Activated CD4-positive, alpha-beta T cell treated with anti-CD3 and anti-CD28 coated beads, Interleukin-2, amount 10 ng/mL, durations not matched to agents 24 days and 14 days (primary cell): ENCODE results near the gene HTT. TPM values are rescaled to one million over a fixed set of nuclear protein-coding genes. Genes with fewer than 3 reads are reported as not detected.
A peak's percentile ranks its signal among the peaks of the same experiment; 100 is the strongest.

Experiments
- DNase-seq: peaks from one replicate; pipeline ENCODE4 v3.0.0; 2022
- H3K27ac Mint-ChIP-seq: one replicate; pipeline ENCODE4 v1.8.0; 2022; ENCODE audit warnings: mild to moderate bottlenecking, mixed read lengths
- H3K27me3 Mint-ChIP-seq: one replicate; pipeline ENCODE4 v1.8.0; 2022; ENCODE audit warnings: mixed read lengths
- H3K36me3 Mint-ChIP-seq: one replicate; pipeline ENCODE4 v1.8.0; 2022; ENCODE audit warnings: low read depth, mild to moderate bottlenecking, mixed read lengths
- H3K4me1 Mint-ChIP-seq: one replicate; pipeline ENCODE4 v1.8.0; 2021; ENCODE audit warnings: mixed read lengths
- H3K4me3 Mint-ChIP-seq: one replicate; pipeline ENCODE4 v1.8.0; 2022; ENCODE audit warnings: mild to moderate bottlenecking, moderate library complexity, mixed read lengths
- H3K9me3 Mint-ChIP-seq: one replicate; pipeline ENCODE4 v1.8.0; 2021; ENCODE audit warnings: mixed read lengths
- intact Hi-C: fragments of 100-400 bp; cut with micrococcal nuclease; formaldehyde crosslinking; loops from one replicate; pipeline ENCODE4 v1.15.1; 2023
- total RNA-seq: library from RNA; stranded (reverse); gene quantifications from 2 replicates; pipeline ENCODE4 v1.2.3, GENCODE V29; 2022

HTT gene
- total RNA-seq, 1 donor from 2014 or later: 70.6 TPM

GRCh38 chr4:3112201-3112600 lies 37.7 kb downstream of the HTT start:
- H3K4me3 Mint-ChIP-seq: no peak overlapping the region
- no peaks in the 10 kb centered on the region for H3K27me3 Mint-ChIP-seq
- no peak overlapping the region for H3K27ac Mint-ChIP-seq
- peaks cover 50% of the 10 kb centered on the region for H3K36me3 Mint-ChIP-seq
- no peak for DNase-seq
- peaks cover 9% of the 10 kb centered on the region for H3K4me1 Mint-ChIP-seq
- H3K9me3 Mint-ChIP-seq: no peaks in the 10 kb centered on the region
- intact Hi-C loops: no loop called here

- Mint-ChIP-seq H3K36me3 (peaks cover 47% of the 10 kb centered on the region), H3K4me3 (no peak overlapping the region), H3K27me3 (no peaks in the 10 kb centered on the region), H3K4me1 (peaks cover 9% of the 10 kb centered on the region), H3K27ac (no peak overlapping the region), H3K9me3 (no peaks in the 10 kb centered on the region)
- intact Hi-C loops: no loop called here
- no peak for DNase-seq
Observed at GRCh38 chr4:3112609-3113469, 38.4 kb downstream of the HTT start.

- H3K4me3 Mint-ChIP-seq: no peak overlapping the region
- no peak for DNase-seq
- H3K4me1 Mint-ChIP-seq: peaks cover 10% of the 10 kb centered on the region
- no peaks in the 10 kb centered on the region for H3K9me3 Mint-ChIP-seq
- no peaks in the 10 kb centered on the region for H3K27me3 Mint-ChIP-seq
- peaks cover 52% of the 10 kb centered on the region for H3K36me3 Mint-ChIP-seq
- intact Hi-C loops: no loop called here
- no peak overlapping the region for H3K27ac Mint-ChIP-seq
Observed at GRCh38 chr4:3114377-3114776, 39.9 kb downstream of the HTT start.

GRCh38 chr4:3115637-3116270 lies 41.3 kb downstream of the HTT start:
- no peaks in the 10 kb centered on the region for H3K27me3 Mint-ChIP-seq
- peaks cover 8% of the 10 kb centered on the region for H3K4me1 Mint-ChIP-seq
- H3K27ac Mint-ChIP-seq: no peak overlapping the region
- no peaks in the 10 kb centered on the region for H3K9me3 Mint-ChIP-seq
- DNase-seq: no peak
- H3K4me3 Mint-ChIP-seq: no peak overlapping the region
- intact Hi-C loops: no loop called here
- H3K36me3 Mint-ChIP-seq: peaks cover 42% of the 10 kb centered on the region

- H3K36me3 Mint-ChIP-seq: peaks cover 41% of the 10 kb centered on the region
- no peak overlapping the region for H3K27ac Mint-ChIP-seq
- DNase-seq: no peak
- intact Hi-C loops: no loop called here
- H3K4me3 Mint-ChIP-seq: no peak overlapping the region
- no peaks in the 10 kb centered on the region for H3K9me3 Mint-ChIP-seq
- no peaks in the 10 kb centered on the region for H3K27me3 Mint-ChIP-seq
- H3K4me1 Mint-ChIP-seq: peaks cover 8% of the 10 kb centered on the region
Observed at GRCh38 chr4:3116955-3117354, 42.5 kb downstream of the HTT start.

GRCh38 chr4:3118312-3118711 lies 43.8 kb downstream of the HTT start:
- intact Hi-C loops: no loop called here
- H3K4me3 Mint-ChIP-seq: no peak overlapping the region
- peaks cover 16% of the 10 kb centered on the region for H3K4me1 Mint-ChIP-seq
- H3K36me3 Mint-ChIP-seq: peaks cover 40% of the 10 kb centered on the region
- DNase-seq: no peak
- H3K27ac Mint-ChIP-seq: no peak overlapping the region
- H3K9me3 Mint-ChIP-seq: no peaks in the 10 kb centered on the region
- H3K27me3 Mint-ChIP-seq: no peaks in the 10 kb centered on the region

GRCh38 chr4:3119464-3119863 lies 45.0 kb downstream of the HTT start:
- no peak overlapping the region for H3K27ac Mint-ChIP-seq
- intact Hi-C loops: no loop called here
- H3K4me3 Mint-ChIP-seq: no peak overlapping the region

GRCh38 chr4:3121110-3121509 lies 46.6 kb downstream of the HTT start:
- Mint-ChIP-seq H3K9me3 (no peaks in the 10 kb centered on the region), H3K4me1 (peaks cover 19% of the 10 kb centered on the region), H3K27ac (no peak overlapping the region), H3K36me3 (peaks cover 41% of the 10 kb centered on the region), H3K27me3 (no peaks in the 10 kb centered on the region), H3K4me3 (no peak overlapping the region)
- intact Hi-C loops: no loop called here
- no peak for DNase-seq

More at GRCh38 chr4:3119464-3119863, 45.0 kb downstream of the HTT start:
- H3K4me1 Mint-ChIP-seq: peaks cover 24% of the 10 kb centered on the region
- H3K27me3 Mint-ChIP-seq: no peaks in the 10 kb centered on the region
- DNase-seq: no peak
- no peaks in the 10 kb centered on the region for H3K9me3 Mint-ChIP-seq
- peaks cover 43% of the 10 kb centered on the region for H3K36me3 Mint-ChIP-seq

- no peak for DNase-seq
- no peaks in the 10 kb centered on the region for H3K9me3 Mint-ChIP-seq
- intact Hi-C loops: no loop called here
- H3K36me3 Mint-ChIP-seq: peaks cover 38% of the 10 kb centered on the region
- peaks cover 19% of the 10 kb centered on the region for H3K4me1 Mint-ChIP-seq
- H3K27me3 Mint-ChIP-seq: no peaks in the 10 kb centered on the region
- H3K4me3 Mint-ChIP-seq: no peak overlapping the region
- no peak overlapping the region for H3K27ac Mint-ChIP-seq
Observed at GRCh38 chr4:3121596-3121995, 47.1 kb downstream of the HTT start.

GRCh38 chr4:3122081-3122563 lies 47.6 kb downstream of the HTT start:
- Mint-ChIP-seq H3K9me3 (no peaks in the 10 kb centered on the region), H3K36me3 (peaks cover 42% of the 10 kb centered on the region), H3K4me1 (peaks cover 19% of the 10 kb centered on the region), H3K27ac (peak overlapping the region; percentile 59), H3K4me3 (peak overlapping the region; percentile 8), H3K27me3 (no peaks in the 10 kb centered on the region)
- DNase-seq: no peak
- intact Hi-C loops: loop anchor here (1.0 kb wide), 1 partner anchor 16 kb away; no protein-coding TSS in a partner anchor

- peaks cover 43% of the 10 kb centered on the region for H3K36me3 Mint-ChIP-seq
- no peak overlapping the region for H3K27ac Mint-ChIP-seq
Observed at GRCh38 chr4:3123181-3123671, 48.7 kb downstream of the HTT start.

GRCh38 chr4:3124070-3124767 lies 49.7 kb downstream of the HTT start:
- no peak overlapping the region for H3K4me3 Mint-ChIP-seq
- peak overlapping the region; percentile 74 for H3K27ac Mint-ChIP-seq
- intact Hi-C loops: no loop called here
- no peaks in the 10 kb centered on the region for H3K9me3 Mint-ChIP-seq
- peaks cover 40% of the 10 kb centered on the region for H3K36me3 Mint-ChIP-seq
- no peaks in the 10 kb centered on the region for H3K27me3 Mint-ChIP-seq
- DNase-seq: no peak
- H3K4me1 Mint-ChIP-seq: peaks cover 18% of the 10 kb centered on the region

More at GRCh38 chr4:3123181-3123671, 48.7 kb downstream of the HTT start:
- no peak overlapping the region for H3K4me3 Mint-ChIP-seq
- no peak for DNase-seq
- peaks cover 19% of the 10 kb centered on the region for H3K4me1 Mint-ChIP-seq
- H3K9me3 Mint-ChIP-seq: no peaks in the 10 kb centered on the region
- intact Hi-C loops: no loop called here
- no peaks in the 10 kb centered on the region for H3K27me3 Mint-ChIP-seq

GRCh38 chr4:3127112-3127511 lies 52.6 kb downstream of the HTT start:
- H3K27me3 Mint-ChIP-seq: no peaks in the 10 kb centered on the region
- peaks cover 15% of the 10 kb centered on the region for H3K4me1 Mint-ChIP-seq
- no peak overlapping the region for H3K4me3 Mint-ChIP-seq
- DNase-seq: no peak
- intact Hi-C loops: no loop called here
- H3K27ac Mint-ChIP-seq: no peak overlapping the region
- peaks cover 58% of the 10 kb centered on the region for H3K36me3 Mint-ChIP-seq
- H3K9me3 Mint-ChIP-seq: no peaks in the 10 kb centered on the region

- H3K4me1 Mint-ChIP-seq: peaks cover 9% of the 10 kb centered on the region
- intact Hi-C loops: no loop called here
- no peaks in the 10 kb centered on the region for H3K27me3 Mint-ChIP-seq
- peaks cover 58% of the 10 kb centered on the region for H3K36me3 Mint-ChIP-seq
- H3K9me3 Mint-ChIP-seq: no peaks in the 10 kb centered on the region
- no peak for DNase-seq
- H3K27ac Mint-ChIP-seq: no peak overlapping the region
- no peak overlapping the region for H3K4me3 Mint-ChIP-seq
Observed at GRCh38 chr4:3128058-3128457, 53.6 kb downstream of the HTT start.
